Measurements from ENCODE around the gene DGLUCY. TPM values are rescaled to one million over a fixed set of nuclear protein-coding genes. Genes with fewer than 3 reads are reported as not detected.
"Not testable (repeated sequence)": the region's sequence is repeated elsewhere in the genome, so short reads cannot be mapped to it uniquely, and the experiment has no call there.

DGLUCY gene
- total RNA-seq, 1 experiment from 2014 or later: 28.1 TPM

GRCh38 chr14:91244501-91244901, 130.6 kb downstream of the DGLUCY start, which contains the start of gene GPR68:
Gene GPR68 (minus strand): TSS chr14:91244704. CDS start chr14:91235050, 9,654 bp downstream.
- H3K36me3 ChIP-seq: no peaks in the 10 kb centered on the region
- H3K4me1 ChIP-seq: peaks cover 6% of the 10 kb centered on the region
- DNase-seq: peak; percentile 53 to 66
- no peaks in the 10 kb centered on the region for H3K9me3 ChIP-seq (replicated peaks)
- no peaks in the 10 kb centered on the region for H3K27me3 ChIP-seq
- H3K4me3 ChIP-seq: no peak within 1 kb of the TSS
- H3K27ac ChIP-seq: no peak within 1 kb of the TSS

GRCh38 chr14:91245029-91245428, 131.2 kb downstream of the DGLUCY start:
- H3K27me3 ChIP-seq: no peaks in the 10 kb centered on the region
- H3K36me3 ChIP-seq: no peaks in the 10 kb centered on the region
- H3K27ac ChIP-seq: no peak overlapping the region
- no peak for DNase-seq
- H3K4me3 ChIP-seq: no peak overlapping the region
- peaks cover 11% of the 10 kb centered on the region for H3K4me1 ChIP-seq
- H3K9me3 ChIP-seq (replicated peaks): no peaks in the 10 kb centered on the region

GRCh38 chr14:91245616-91246015, 131.7 kb downstream of the DGLUCY start:
- H3K27ac ChIP-seq; H3K27me3 ChIP-seq; H3K4me3 ChIP-seq; DNase-seq; H3K9me3 ChIP-seq (replicated peaks); H3K36me3 ChIP-seq: not testable (repeated sequence)
- H3K4me1 ChIP-seq: peaks cover 17% of the 10 kb centered on the region

- H3K4me1 ChIP-seq: peaks cover 20% of the 10 kb centered on the region
Measured at GRCh38 chr14:91246051-91246852, 132.4 kb downstream of the DGLUCY start.

GRCh38 chr14:91249841-91250616, 136.2 kb downstream of the DGLUCY start:
- DNase-seq: peak; percentile 49 to 70
- H3K27ac ChIP-seq: no peak overlapping the region; the same call in 1 of the 2 replicates
- H3K4me1 ChIP-seq: peaks cover 18% of the 10 kb centered on the region
- no peaks in the 10 kb centered on the region for H3K9me3 ChIP-seq (replicated peaks)
- no peaks in the 10 kb centered on the region for H3K27me3 ChIP-seq
- H3K4me3 ChIP-seq: no peak overlapping the region
- no peaks in the 10 kb centered on the region for H3K36me3 ChIP-seq

More at GRCh38 chr14:91246051-91246852, 132.4 kb downstream of the DGLUCY start:
- Histone ChIP-seq H3K9me3 (replicated peaks) (no peaks in the 10 kb centered on the region), H3K27ac (no peak overlapping the region), H3K36me3 (no peaks in the 10 kb centered on the region), H3K4me3 (no peak overlapping the region), H3K27me3 (no peaks in the 10 kb centered on the region)
- peak in 1 of 2 experiments; percentile 45 for DNase-seq

- DNase-seq: no peak
- H3K9me3 ChIP-seq (replicated peaks): no peaks in the 10 kb centered on the region
- no peaks in the 10 kb centered on the region for H3K36me3 ChIP-seq
- H3K27me3 ChIP-seq: no peaks in the 10 kb centered on the region
- H3K4me1 ChIP-seq: peaks cover 18% of the 10 kb centered on the region
- no peak overlapping the region for H3K4me3 ChIP-seq
- no peak overlapping the region for H3K27ac ChIP-seq
Measured at GRCh38 chr14:91250912-91251311, 137.0 kb downstream of the DGLUCY start.

- peak; percentile 22 to 41 for DNase-seq
Measured at GRCh38 chr14:91252871-91253794, 139.3 kb downstream of the DGLUCY start.

GRCh38 chr14:91253795-91254323, 140.0 kb downstream of the DGLUCY start:
- no peak for DNase-seq
- Histone ChIP-seq H3K9me3 (replicated peaks) (no peaks in the 10 kb centered on the region), H3K36me3 (no peaks in the 10 kb centered on the region), H3K4me3 (peak overlapping the region; percentile 62), H3K27me3 (no peaks in the 10 kb centered on the region), H3K27ac (no peak overlapping the region), H3K4me1 (peaks cover 34% of the 10 kb centered on the region)

More at GRCh38 chr14:91252871-91253794, 139.3 kb downstream of the DGLUCY start:
- Histone ChIP-seq H3K27ac (no peak overlapping the region), H3K36me3 (no peaks in the 10 kb centered on the region), H3K4me3 (peak overlapping the region; percentile 62), H3K9me3 (replicated peaks) (no peaks in the 10 kb centered on the region), H3K4me1 (peaks cover 34% of the 10 kb centered on the region), H3K27me3 (no peaks in the 10 kb centered on the region)

- no peak for DNase-seq
- Histone ChIP-seq H3K27ac (no peak overlapping the region), H3K36me3 (no peaks in the 10 kb centered on the region), H3K4me1 (peaks cover 31% of the 10 kb centered on the region), H3K9me3 (replicated peaks) (no peaks in the 10 kb centered on the region), H3K4me3 (no peak overlapping the region), H3K27me3 (no peaks in the 10 kb centered on the region)
Measured at GRCh38 chr14:91254461-91254860, 140.6 kb downstream of the DGLUCY start.

- no peaks in the 10 kb centered on the region for H3K36me3 ChIP-seq
- H3K9me3 ChIP-seq (replicated peaks): no peaks in the 10 kb centered on the region
- peaks cover 24% of the 10 kb centered on the region for H3K4me1 ChIP-seq
- DNase-seq: no peak
- H3K27me3 ChIP-seq: no peaks in the 10 kb centered on the region
- no peak overlapping the region for H3K27ac ChIP-seq
- H3K4me3 ChIP-seq: no peak overlapping the region
Measured at GRCh38 chr14:91255026-91255695, 141.3 kb downstream of the DGLUCY start.

GRCh38 chr14:91256661-91257060, 142.8 kb downstream of the DGLUCY start:
- Histone ChIP-seq H3K9me3 (replicated peaks) (no peaks in the 10 kb centered on the region), H3K4me3 (no peak overlapping the region), H3K36me3 (no peaks in the 10 kb centered on the region), H3K27ac (peak overlapping the region; percentile 78), H3K27me3 (no peaks in the 10 kb centered on the region), H3K4me1 (peaks cover 15% of the 10 kb centered on the region)
- DNase-seq: no peak

GRCh38 chr14:91257328-91258010, 143.6 kb downstream of the DGLUCY start:
- peak; percentile 35 to 56 for DNase-seq
- H3K4me1 ChIP-seq: peaks cover 15% of the 10 kb centered on the region
- no peaks in the 10 kb centered on the region for H3K36me3 ChIP-seq
- H3K9me3 ChIP-seq (replicated peaks): no peaks in the 10 kb centered on the region
- H3K27me3 ChIP-seq: no peaks in the 10 kb centered on the region
- H3K27ac ChIP-seq: peak overlapping the region; percentile 78
- H3K4me3 ChIP-seq: peak overlapping the region; percentile 16

- Histone ChIP-seq H3K27ac (peak overlapping the region; percentile 78), H3K4me1 (peaks cover 15% of the 10 kb centered on the region), H3K36me3 (no peaks in the 10 kb centered on the region), H3K4me3 (peak overlapping the region; percentile 16), H3K9me3 (replicated peaks) (no peaks in the 10 kb centered on the region), H3K27me3 (no peaks in the 10 kb centered on the region)
- DNase-seq: peak; percentile 80 to 85
Measured at GRCh38 chr14:91258011-91258618, 144.2 kb downstream of the DGLUCY start.
